GM21723 (cell line): ENCODE results near the gene MRPL55.
"Not testable (repeated sequence)": the region's sequence is repeated elsewhere in the genome, so short reads cannot be mapped to it uniquely, and the experiment has no call there.

Source experiments
- ATAC-seq: cut with Tn5 transposase; IDR thresholded peaks from one replicate; pipeline ENCODE4 v1.9.1; 2021; ENCODE audit warnings: mild to moderate bottlenecking, moderate library complexity; ENCODE audit not compliant: unreplicated experiment

MRPL55 gene

GRCh38 chr1:228125185-228125584, 16.1 kb upstream of the MRPL55 start:
- no peak for ATAC-seq

GRCh38 chr1:228123505-228123904, 14.4 kb upstream of the MRPL55 start:
- ATAC-seq: no peak

GRCh38 chr1:228122921-228123441, 13.9 kb upstream of the MRPL55 start:
- no peak for ATAC-seq

GRCh38 chr1:228120857-228121489, 11.9 kb upstream of the MRPL55 start:
- no peak for ATAC-seq

GRCh38 chr1:228120351-228120750, 11.3 kb upstream of the MRPL55 start:
- no peak for ATAC-seq

GRCh38 chr1:228118040-228118439, 8.9 kb upstream of the MRPL55 start:
- no peak for ATAC-seq

GRCh38 chr1:228117335-228117734, 8.2 kb upstream of the MRPL55 start:
- ATAC-seq: no peak

GRCh38 chr1:228114827-228115226, 5.7 kb upstream of the MRPL55 start:
- ATAC-seq: no peak

- no peak for ATAC-seq
Measured at GRCh38 chr1:228112617-228113016, 3.5 kb upstream of the MRPL55 start.

GRCh38 chr1:228112167-228112566, 3.1 kb upstream of the MRPL55 start:
- no peak for ATAC-seq

GRCh38 chr1:228111315-228111714, 2.2 kb upstream of the MRPL55 start:
- not testable (repeated sequence) for ATAC-seq

GRCh38 chr1:228110556-228110955, 1.5 kb upstream of the MRPL55 start:
- ATAC-seq: no peak

- ATAC-seq: no peak
Measured at GRCh38 chr1:228109962-228110488, 926 bp upstream of the MRPL55 start.

- no peak for ATAC-seq
Measured at GRCh38 chr1:228108742-228109072, 392 bp downstream of the MRPL55 start.

- no peak for ATAC-seq
Measured at GRCh38 chr1:228108055-228108690, 926 bp downstream of the MRPL55 start.

- ATAC-seq: no peak
Measured at GRCh38 chr1:228107636-228108035, 1.5 kb downstream of the MRPL55 start.

- no peak for ATAC-seq
Measured at GRCh38 chr1:228106800-228107054, 2.4 kb downstream of the MRPL55 start.

- no peak for ATAC-seq
Measured at GRCh38 chr1:228105996-228106799, 2.9 kb downstream of the MRPL55 start.

GRCh38 chr1:228105270-228105995, 3.7 kb downstream of the MRPL55 start:
- no peak for ATAC-seq

- ATAC-seq: no peak
Measured at GRCh38 chr1:228104526-228105269, 4.4 kb downstream of the MRPL55 start.
